Sigmoid colon (tissue), 7 donors: ENCODE results near the gene STARD13. TPM values are rescaled to one million over a fixed set of nuclear protein-coding genes. Genes with fewer than 3 reads are reported as not detected.
A peak's percentile ranks its signal among the peaks of the same experiment; 100 is the strongest.

ENCODE experiments used
- DNase-seq: peaks from one replicate; pipeline ENCODE4 v3.0.0-alpha.2; 2019
- H3K27ac ChIP-seq, 4 donors: fragments of 200-600 bp; sonication (generic); one replicate each; pipeline ENCODE4 v1.5.1; 2016 to 2019; ENCODE audit warnings: mild to moderate bottlenecking in 1 of 4
- H3K27me3 ChIP-seq, 3 donors: fragments of 200-600 bp; sonication (generic); one replicate each; pipeline ENCODE4 v1.5.1; 2019; ENCODE audit warnings: mild to moderate bottlenecking in 1 of 3
- H3K36me3 ChIP-seq, 4 donors: fragments of 200-600 bp; sonication (generic); one replicate each; pipeline ENCODE4 v1.5.1; 2016 to 2019
- H3K4me1 ChIP-seq, 4 donors: fragments of 200-600 bp; sonication (generic); one replicate each; pipeline ENCODE4 v1.5.1; 2017 to 2019
- H3K4me3 ChIP-seq, 4 donors: fragments of 200-600 bp; sonication (generic); one replicate each; pipeline ENCODE4 v1.5.1; 2017 to 2019; ENCODE audit warnings: mild to moderate bottlenecking in 2 of 4, moderate library complexity in 1 of 4
- H3K9me3 ChIP-seq, 4 donors: fragments of 200-600 bp in 3 of 4; sonication (generic) in 3 of 4; one replicate each; pipeline versions ENCODE4 v1.5.1 to v1.6.1; 2013 to 2019
- CTCF ChIP-seq, 4 experiments: fragments of 450-650 bp in 3 of 4; fragments of 200-600 bp in 1 of 4; IDR thresholded peaks; one replicate each; pipeline ENCODE4 v1.5.1; 2016 to 2019; ENCODE audit warnings: antibody characterized with exemption in 4 of 4, mild to moderate bottlenecking in 3 of 4, moderate library complexity in 2 of 4
- EP300 ChIP-seq, 4 donors: sonication (generic); formaldehyde crosslinking; IDR thresholded peaks; one replicate each; pipeline ENCODE4 v1.6.1; 2017; ENCODE audit warnings: antibody characterized with exemption in 4 of 4
- POLR2A ChIP-seq, 2 donors: fragments of 450-650 bp; IDR thresholded peaks; one replicate each; pipeline ENCODE4 v1.6.1; 2016; ENCODE audit warnings: antibody characterized with exemption in 2 of 2, mild to moderate bottlenecking in 2 of 2, moderate library complexity in 2 of 2
- POLR2AphosphoS5 ChIP-seq, 4 donors: sonication (generic); formaldehyde crosslinking; IDR thresholded peaks; one replicate each; pipeline ENCODE4 v1.6.1; 2017; ENCODE audit warnings: antibody characterized with exemption in 4 of 4
- WGBS, 2 donors: extraction: QIAGEN DNeasy Blood & Tissue Kit; methylation state at CpG; one replicate each; pipeline ENCODE4 v1.1.7; 2013; 5-methylcytosine and 5-hydroxymethylcytosine counted together
- intact Hi-C: fragments of 100-400 bp; cut with DNase I; formaldehyde crosslinking; loops from one replicate; pipeline ENCODE4 v1.15.1; 2023
- polyA plus RNA-seq, 3 donors: library from polyadenylated mRNA; stranded (reverse); fragments of 200-250 nt; gene quantifications; one replicate each; pipeline ENCODE4 v1.2.3, GENCODE V29; 2013
- total RNA-seq, 4 donors: library from RNA; depleted of rRNA; stranded (reverse); fragments of >200 nt; gene quantifications; one replicate each; pipeline ENCODE4 v1.1.0, GENCODE V29; 2016
- donor health status: healthy with polysubstance abuse.
- donor health status: Bipolar disorder and iron deficiency.
- donor health status: healthy.

The STARD13 gene
- total and polyA plus RNA-seq, 7 donors = 3.7 to 102 (median 66.7) TPM

- WGBS, 2 donors = 91 to 96% methylated on average over 7 of the region's 7 CpGs
- intact Hi-C loops = loop anchor here (10.0 kb wide), 1 partner anchor 276 kb away; no protein-coding TSS in a partner anchor
- no peaks in the 10 kb centered on the region for H3K9me3 ChIP-seq
- no peaks in the 10 kb centered on the region for H3K27me3 ChIP-seq
- DNase-seq = no peak
- peak overlapping the region; percentile 47 to 58 (median 52) for H3K27ac ChIP-seq
- no peak for TF ChIP-seq CTCF (IDR thresholded peaks at IDR 0.05)
- TF ChIP-seq POLR2A (IDR thresholded peaks at IDR 0.05) = no peak
- TF ChIP-seq POLR2AphosphoS5 (IDR thresholded peaks at IDR 0.05) = no peak
- TF ChIP-seq EP300 (IDR thresholded peaks at IDR 0.05) = no peak
- no peak overlapping the region for H3K4me3 ChIP-seq
- H3K4me1 ChIP-seq = peaks cover 0 to 55% (median 43%) of the 10 kb centered on the region in 4 donors
- H3K36me3 ChIP-seq = peaks cover 0 to 74% (median 25%) of the 10 kb centered on the region in 4 donors
These were observed 166.4 kb downstream of the STARD13 start for GRCh38 chr13:33119022-33119781.

- Histone ChIP-seq H3K36me3 (peaks cover 0 to 77% (median 23%) of the 10 kb centered on the region in 4 donors), H3K9me3 (no peaks in the 10 kb centered on the region), H3K4me1 (peaks cover 0 to 67% (median 53%) of the 10 kb centered on the region in 4 donors), H3K27ac (peak overlapping the region in 2 of 4 donors; percentile 83), H3K4me3 (no peak overlapping the region), H3K27me3 (no peaks in the 10 kb centered on the region)
- DNase-seq = no peak
- intact Hi-C loops = loop anchor here (10.0 kb wide), 1 partner anchor 278 kb away; no protein-coding TSS in a partner anchor
- TF ChIP-seq EP300 (IDR thresholded peaks at IDR 0.05) (no peak), POLR2AphosphoS5 (IDR thresholded peaks at IDR 0.05) (no peak), POLR2A (IDR thresholded peaks at IDR 0.05) (no peak), CTCF (IDR thresholded peaks at IDR 0.05) (no peak)
- WGBS, 2 donors = 23 to 66% methylated on average over 2 of the region's 2 CpGs
These were observed 169.1 kb downstream of the STARD13 start for GRCh38 chr13:33116321-33117010.

- no peak for DNase-seq
- Histone ChIP-seq H3K4me1 (peaks cover 0 to 75% (median 58%) of the 10 kb centered on the region in 4 donors), H3K27me3 (no peaks in the 10 kb centered on the region), H3K9me3 (no peaks in the 10 kb centered on the region), H3K4me3 (no peak overlapping the region), H3K27ac (peak overlapping the region; percentile 74 to 83 (median 79)), H3K36me3 (peaks cover 0 to 78% (median 23%) of the 10 kb centered on the region in 4 donors)
- intact Hi-C loops = loop anchor here (10.0 kb wide), 1 partner anchor 280 kb away; no protein-coding TSS in a partner anchor
- WGBS, 2 donors = 91 to 93% methylated on average over 2 of the region's 2 CpGs
- TF ChIP-seq POLR2AphosphoS5 (IDR thresholded peaks at IDR 0.05) (no peak), POLR2A (IDR thresholded peaks at IDR 0.05) (no peak), EP300 (IDR thresholded peaks at IDR 0.05) (no peak), CTCF (IDR thresholded peaks at IDR 0.05) (no peak)
These were observed 170.3 kb downstream of the STARD13 start for GRCh38 chr13:33115274-33115673.

GRCh38 chr13:33114146-33114545 lies 171.4 kb downstream of the STARD13 start:
- Histone ChIP-seq H3K4me3 (no peak overlapping the region), H3K27ac (peak overlapping the region; percentile 74 to 83 (median 79)), H3K9me3 (no peaks in the 10 kb centered on the region), H3K27me3 (no peaks in the 10 kb centered on the region), H3K4me1 (peaks cover 0 to 75% (median 64%) of the 10 kb centered on the region in 4 donors), H3K36me3 (peaks cover 0 to 80% (median 23%) of the 10 kb centered on the region in 4 donors)
- 90 to 96% methylated on average over 5 of the region's 5 CpGs for WGBS, 2 donors
- DNase-seq = no peak
- TF ChIP-seq POLR2A (IDR thresholded peaks at IDR 0.05) (no peak), POLR2AphosphoS5 (IDR thresholded peaks at IDR 0.05) (no peak), EP300 (IDR thresholded peaks at IDR 0.05) (no peak), CTCF (IDR thresholded peaks at IDR 0.05) (no peak)
- intact Hi-C loops = loop anchor here (5.0 to 10.0 kb wide), 2 partner anchors 93 to 281 kb away; no protein-coding TSS in a partner anchor
